Pons (tissue), 1 donor: ENCODE measurements around the gene MSL3B.

Experiments
- DNase-seq: peaks from one replicate; pipeline ENCODE4 v3.0.0-alpha.2; 2016; ENCODE audit warnings: low spot score

Gene MSL3B

GRCh38 chr2:233853353-233853752, 14.8 kb downstream of the MSL3B start:
- no peak for DNase-seq

GRCh38 chr2:233852056-233852455, 16.1 kb downstream of the MSL3B start:
- DNase-seq: no peak

DNA sequence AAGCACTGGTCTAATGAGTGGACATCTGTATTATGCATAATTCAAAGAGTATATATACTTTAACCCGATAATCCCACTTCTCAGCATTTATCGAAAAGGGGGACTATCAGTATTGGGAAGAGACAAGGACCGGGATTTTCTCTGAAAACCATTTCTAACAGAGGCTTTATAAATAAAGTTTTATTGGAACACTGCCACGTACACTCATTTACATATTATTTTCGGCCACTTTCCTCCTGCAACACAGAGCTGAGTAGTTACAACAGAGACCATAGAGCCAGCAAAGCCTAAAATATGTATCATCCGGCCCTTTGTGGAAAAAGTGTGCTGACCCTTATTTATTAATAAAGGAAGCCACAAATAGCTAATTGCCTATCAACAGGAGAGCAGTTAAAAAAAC, 17.0 kb downstream of the MSL3B start:
- no peak for DNase-seq

DNA sequence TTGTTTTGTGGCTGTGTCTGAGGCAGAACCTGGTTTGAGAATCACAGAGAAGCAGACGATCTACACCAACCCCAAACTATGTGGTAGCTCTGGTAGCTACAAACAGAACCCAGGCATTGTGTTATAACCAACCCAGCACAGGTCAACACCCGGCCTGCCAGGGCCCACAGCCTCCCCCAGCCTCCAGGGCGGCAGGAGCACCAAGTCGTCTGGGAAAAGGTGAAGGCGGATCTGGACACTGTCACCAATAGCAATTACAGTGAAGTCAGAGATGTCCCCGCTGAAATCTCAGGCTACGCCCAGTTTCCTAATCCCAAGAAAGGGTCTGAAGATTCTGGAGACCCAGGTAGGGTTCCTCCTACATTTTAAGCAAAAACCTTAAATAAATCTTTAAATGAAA, 17.4 kb downstream of the MSL3B start:
- DNase-seq: no peak

DNA sequence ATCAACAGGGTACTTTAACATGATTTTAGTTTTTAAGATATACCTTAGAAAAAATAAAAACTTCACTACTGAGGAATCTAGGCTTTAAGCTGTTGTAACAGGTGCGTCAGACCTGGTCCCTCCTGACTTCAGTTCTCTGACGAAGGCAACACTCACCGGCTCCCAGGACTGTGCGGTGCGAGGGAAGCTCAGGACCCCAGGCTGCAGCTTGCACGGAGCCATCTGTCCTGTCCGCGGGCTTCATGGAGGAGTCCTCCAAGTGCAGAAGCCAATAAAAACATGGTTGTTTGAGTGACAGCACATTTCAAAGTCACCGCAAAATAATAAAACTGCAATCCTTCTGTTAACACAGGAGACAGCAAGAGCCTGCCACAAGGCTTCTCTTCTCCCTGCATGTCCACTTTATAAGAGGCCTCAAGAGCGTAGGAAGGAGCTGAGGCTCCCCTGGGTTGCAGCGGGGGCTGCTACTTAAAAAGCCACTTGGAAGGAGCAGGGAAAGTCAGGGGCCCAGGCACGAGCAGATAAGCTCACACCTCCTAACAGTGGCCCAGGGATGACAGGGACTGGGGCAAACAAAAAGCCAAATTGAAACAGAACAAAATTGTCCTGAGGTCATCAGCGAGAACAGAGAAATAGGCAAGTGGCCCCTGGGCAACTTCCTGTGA, 18.4 kb downstream of the MSL3B start:
- no peak for DNase-seq

DNA sequence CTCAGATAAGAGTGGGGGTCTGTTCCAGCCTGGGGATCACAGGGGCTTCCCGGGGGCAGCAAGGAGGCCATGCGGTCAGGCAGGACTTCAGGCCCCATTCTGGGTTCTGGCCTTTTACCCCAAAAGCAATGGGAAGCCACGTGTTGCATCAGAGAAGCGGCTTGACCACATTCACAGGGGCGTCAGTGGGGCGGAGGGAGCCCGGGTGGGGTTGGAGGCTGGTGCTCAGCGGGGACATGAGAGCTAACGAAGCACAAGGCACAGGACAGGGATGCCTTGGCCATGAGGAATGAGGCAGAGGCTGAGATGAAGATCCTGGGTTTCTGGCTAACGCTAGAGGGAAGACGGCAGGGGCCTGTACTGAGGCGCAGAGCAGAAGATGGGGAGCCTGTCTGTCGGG, 19.9 kb downstream of the MSL3B start:
- DNase-seq: no peak

GRCh38 chr2:233847248-233847898, 20.8 kb downstream of the MSL3B start:
- no peak for DNase-seq

GRCh38 chr2:233846387-233847247, 21.6 kb downstream of the MSL3B start:
- no peak for DNase-seq

- no peak for DNase-seq
Measured at GRCh38 chr2:233845301-233846060, 22.7 kb downstream of the MSL3B start.

DNA sequence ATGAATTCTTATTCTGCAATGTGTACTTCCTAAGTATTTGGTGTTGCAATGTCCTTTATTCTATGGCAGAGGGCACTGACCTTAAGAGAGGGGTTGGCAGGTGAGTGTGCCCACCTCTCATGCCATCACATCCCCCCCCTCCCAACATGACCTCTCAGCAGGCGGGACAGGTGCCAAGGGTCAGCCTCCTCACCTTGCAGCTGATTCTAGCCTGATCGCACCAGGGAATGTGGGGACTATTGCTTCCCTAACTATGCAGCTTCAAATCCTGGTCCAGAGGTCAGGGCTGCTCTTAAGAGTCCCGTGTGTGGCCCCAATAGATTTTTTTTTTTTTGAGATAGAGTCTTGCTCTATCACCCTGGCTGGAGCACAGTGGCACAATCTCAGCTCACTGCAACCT, 23.4 kb downstream of the MSL3B start:
- no peak for DNase-seq

- DNase-seq: no peak
Measured at GRCh38 chr2:233844064-233844807, 23.9 kb downstream of the MSL3B start.

GRCh38 chr2:233841183-233841582, 27.0 kb downstream of the MSL3B start:
- DNase-seq: no peak

- DNase-seq: no peak
Measured at GRCh38 chr2:233840520-233840919, 27.7 kb downstream of the MSL3B start.

- DNase-seq: no peak
Measured at GRCh38 chr2:233839447-233839820, 28.8 kb downstream of the MSL3B start.

DNA sequence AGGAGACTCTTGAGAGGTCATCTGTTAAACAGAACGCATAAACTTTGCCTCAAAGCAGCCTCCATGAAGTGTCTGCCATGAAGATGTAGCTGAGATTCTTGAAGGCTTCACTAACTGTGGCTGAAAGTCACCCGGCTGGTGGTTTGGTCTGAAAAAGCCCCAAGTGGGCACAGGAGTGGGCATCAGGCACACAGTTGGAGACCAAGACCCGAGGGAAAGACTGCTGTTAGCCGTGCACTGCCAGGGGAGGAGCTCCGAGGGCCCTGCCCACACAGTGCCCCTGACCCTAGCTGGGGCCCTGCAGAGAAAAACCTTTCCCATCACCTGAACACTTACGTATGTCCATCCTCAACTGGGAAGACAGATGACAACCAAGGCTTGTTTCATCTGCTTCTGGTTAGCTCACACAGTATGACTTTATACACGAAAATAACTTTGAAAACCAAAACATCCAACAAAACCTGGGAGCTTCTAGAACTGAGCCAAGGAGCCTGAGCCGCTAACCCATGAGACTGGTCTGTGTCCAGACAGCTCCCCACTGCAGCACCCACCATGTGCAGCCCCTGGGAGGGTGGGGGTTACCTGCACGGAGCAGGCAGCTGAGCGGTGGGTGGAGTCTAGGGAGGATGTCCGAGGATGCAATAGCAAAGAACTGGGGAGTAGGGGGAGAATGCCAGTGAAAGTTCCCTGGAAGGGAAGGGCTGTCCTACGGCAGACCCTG, 29.3 kb downstream of the MSL3B start:
- DNase-seq: no peak

- no peak for DNase-seq
Measured at GRCh38 chr2:233838251-233838650, 29.9 kb downstream of the MSL3B start.

GRCh38 chr2:233837694-233838229, 30.4 kb downstream of the MSL3B start:
- DNase-seq: no peak

- DNase-seq: no peak
Measured at GRCh38 chr2:233836359-233836758, 31.8 kb downstream of the MSL3B start.

GRCh38 chr2:233835230-233836186, 32.7 kb downstream of the MSL3B start:
- no peak for DNase-seq
